Esophagus muscularis mucosa (tissue), 4 donors: ENCODE measurements around the gene SPEF1. TPM values are rescaled to one million over a fixed set of nuclear protein-coding genes. Genes with fewer than 3 reads are reported as not detected.

Experiments
- DNase-seq: peaks from one replicate; pipeline ENCODE4 v3.0.0-alpha.2; 2017; ENCODE audit errors: extremely low spot score
- H3K27ac ChIP-seq, 4 donors: fragments of 200-600 bp; sonication (generic); replicated peaks in 1 of 4; 1 replicate in 3 of 4; 2 replicates in 1 of 4; pipeline ENCODE4 v1.5.1; 2016 to 2019; ENCODE audit warnings: mild to moderate bottlenecking in 1 of 4
- H3K27me3 ChIP-seq, 4 donors: fragments of 200-600 bp; sonication (generic); one replicate each; pipeline versions ENCODE4 v1.5.1 to v1.6.0; 2016 to 2019
- H3K36me3 ChIP-seq, 4 donors: fragments of 200-600 bp; sonication (generic); one replicate each; pipeline ENCODE4 v1.5.1; 2016 to 2019
- H3K4me1 ChIP-seq, 4 donors: fragments of 200-600 bp; sonication (generic); one replicate each; pipeline ENCODE4 v1.5.1; 2016 to 2019
- H3K4me3 ChIP-seq, 4 donors: fragments of 200-600 bp; sonication (generic); 1 replicate in 2 of 4; 2 replicates in 2 of 4; pipeline ENCODE4 v1.5.1; 2016 to 2019; ENCODE audit warnings: mild to moderate bottlenecking in 4 of 4, moderate library complexity in 1 of 4
- H3K9me3 ChIP-seq, 4 donors: fragments of 200-600 bp; sonication (generic); 1 replicate in 3 of 4; 2 replicates in 1 of 4; pipeline ENCODE4 v1.5.1; 2016 to 2019
- EP300 ChIP-seq: sonication (generic); formaldehyde crosslinking; IDR thresholded peaks from one replicate; pipeline ENCODE4 v1.6.1; 2017; ENCODE audit warnings: antibody characterized with exemption
- POLR2A ChIP-seq: fragments of 450-650 bp; IDR thresholded peaks from one replicate; pipeline ENCODE4 v1.6.1; 2017; ENCODE audit warnings: antibody characterized with exemption, moderate library complexity, mild to moderate bottlenecking, low read depth
- POLR2AphosphoS5 ChIP-seq, 2 donors: sonication (generic); formaldehyde crosslinking; IDR thresholded peaks; one replicate each; pipeline ENCODE4 v1.6.1; 2017; ENCODE audit warnings: antibody characterized with exemption in 2 of 2
- WGBS: methylation state at CpG from one replicate; pipeline ENCODE4 v1.1.5; 2018; 5-methylcytosine and 5-hydroxymethylcytosine counted together
- intact Hi-C: fragments of 100-400 bp; cut with DNase I; formaldehyde crosslinking; loops from one replicate; pipeline ENCODE4 v1.15.1; 2023
- total RNA-seq, 4 donors: library from RNA; depleted of rRNA; stranded (reverse); fragments of >200 nt; gene quantifications; one replicate each; pipeline versions ENCODE4 v1.1.0 to v1.2.1, GENCODE V29; 2016
- TF ChIP-seq, protein P1 (sequence below), 3 experiments: fragments of 200-600 bp in 2 of 3; fragments of 450-650 bp in 1 of 3; sonication (generic) in 2 of 3; IDR thresholded peaks; one replicate each; pipeline ENCODE4 v1.5.1; 2017 to 2019; ENCODE audit warnings: antibody characterized with exemption in 3 of 3, mild to moderate bottlenecking in 2 of 3, moderate library complexity in 1 of 3

Gene SPEF1
- total RNA-seq, 4 donors from 2014 or later: 0.50 TPM; not detected in 3

DNA sequence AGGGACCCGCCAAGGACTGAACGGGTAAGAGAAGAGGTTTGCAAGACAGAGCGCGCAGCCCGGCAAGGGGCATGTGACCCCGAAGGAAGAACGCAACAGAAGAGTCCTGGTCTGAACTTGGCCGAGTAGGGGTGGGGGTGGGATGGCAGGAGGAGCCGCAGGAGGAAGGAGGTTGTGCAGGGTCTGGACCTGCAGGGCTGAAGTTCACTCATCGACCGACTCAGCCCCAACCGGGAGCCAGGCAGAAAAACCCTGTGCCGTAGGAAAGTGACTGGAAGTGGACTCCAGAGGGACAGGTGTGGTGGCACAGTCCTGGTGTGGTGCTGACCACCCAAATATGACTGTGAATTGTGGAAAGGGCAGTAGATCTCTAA is 28.9 kb downstream of the SPEF1 start:
- Histone ChIP-seq H3K27ac (no peak overlapping the region), H3K36me3 (peaks cover 0 to 80% (median 54%) of the 10 kb centered on the region in 4 donors), H3K27me3 (peaks cover 0 to 13% (median 0%) of the 10 kb centered on the region in 4 donors), H3K4me1 (peaks cover 31 to 51% (median 35%) of the 10 kb centered on the region in 4 donors), H3K9me3 (no peaks in the 10 kb centered on the region), H3K4me3 (peak overlapping the region; percentile 35 to 47 (median 44))
- DNase-seq: no peak
- intact Hi-C loops: no loop called here
- TF ChIP-seq POLR2A (no peak), EP300 (no peak), POLR2AphosphoS5 (IDR thresholded peaks at IDR 0.05) (no peak)
- TF ChIP-seq, protein P1, sequence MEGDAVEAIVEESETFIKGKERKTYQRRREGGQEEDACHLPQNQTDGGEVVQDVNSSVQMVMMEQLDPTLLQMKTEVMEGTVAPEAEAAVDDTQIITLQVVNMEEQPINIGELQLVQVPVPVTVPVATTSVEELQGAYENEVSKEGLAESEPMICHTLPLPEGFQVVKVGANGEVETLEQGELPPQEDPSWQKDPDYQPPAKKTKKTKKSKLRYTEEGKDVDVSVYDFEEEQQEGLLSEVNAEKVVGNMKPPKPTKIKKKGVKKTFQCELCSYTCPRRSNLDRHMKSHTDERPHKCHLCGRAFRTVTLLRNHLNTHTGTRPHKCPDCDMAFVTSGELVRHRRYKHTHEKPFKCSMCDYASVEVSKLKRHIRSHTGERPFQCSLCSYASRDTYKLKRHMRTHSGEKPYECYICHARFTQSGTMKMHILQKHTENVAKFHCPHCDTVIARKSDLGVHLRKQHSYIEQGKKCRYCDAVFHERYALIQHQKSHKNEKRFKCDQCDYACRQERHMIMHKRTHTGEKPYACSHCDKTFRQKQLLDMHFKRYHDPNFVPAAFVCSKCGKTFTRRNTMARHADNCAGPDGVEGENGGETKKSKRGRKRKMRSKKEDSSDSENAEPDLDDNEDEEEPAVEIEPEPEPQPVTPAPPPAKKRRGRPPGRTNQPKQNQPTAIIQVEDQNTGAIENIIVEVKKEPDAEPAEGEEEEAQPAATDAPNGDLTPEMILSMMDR (IDR thresholded peaks at IDR 0.05): no peak
- 62% methylated on average over 12 of the region's 13 CpGs for WGBS

DNA sequence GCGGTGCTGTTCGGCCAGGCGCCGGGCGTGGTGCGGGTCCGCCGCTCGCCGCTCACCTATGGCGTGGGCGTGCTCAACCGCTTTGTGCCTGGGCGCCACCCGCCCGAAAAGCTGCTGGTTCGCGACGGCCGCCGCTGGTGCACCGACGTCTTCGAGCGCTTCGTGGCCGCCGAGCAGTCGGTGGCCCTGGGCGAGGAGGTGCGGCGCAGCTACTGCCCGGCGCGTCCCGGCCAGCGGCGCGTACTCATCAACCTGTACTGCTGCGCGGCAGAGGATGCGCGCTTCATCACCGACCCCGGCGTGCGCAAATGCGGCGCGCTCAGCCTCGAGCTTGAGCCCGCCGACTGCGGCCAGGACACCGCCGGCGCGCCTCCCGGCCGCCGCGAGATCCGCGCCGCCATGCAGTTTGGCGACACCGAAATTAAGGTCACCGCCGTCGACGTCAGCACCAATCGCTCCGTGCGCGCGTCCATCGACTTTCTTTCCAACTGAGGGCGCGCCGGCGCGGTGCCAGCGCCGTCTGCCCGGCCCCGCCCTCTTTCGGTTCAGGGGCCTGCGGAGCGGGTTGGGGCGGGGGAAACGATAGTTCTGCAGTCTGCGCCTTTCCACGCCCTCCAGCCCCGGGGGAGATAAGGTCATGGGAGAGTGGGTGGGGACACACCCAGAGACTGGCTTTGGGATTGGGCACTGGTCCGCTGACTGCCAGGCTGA is 29.4 kb downstream of the SPEF1 start:
- H3K4me1 ChIP-seq: peaks cover 31 to 46% (median 35%) of the 10 kb centered on the region in 4 donors
- no peaks in the 10 kb centered on the region for H3K9me3 ChIP-seq
- WGBS: 61% methylated on average over 41 of the region's 95 CpGs
- H3K4me3 ChIP-seq: peak overlapping the region; percentile 35 to 47 (median 44)
- peaks cover 0 to 75% (median 54%) of the 10 kb centered on the region in 4 donors for H3K36me3 ChIP-seq
- TF ChIP-seq, protein P1 (IDR thresholded peaks at IDR 0.05): no peak
- TF ChIP-seq POLR2A (no peak), EP300 (no peak)
- no peak overlapping the region for H3K27ac ChIP-seq
- H3K27me3 ChIP-seq: peaks cover 0 to 13% (median 0%) of the 10 kb centered on the region in 4 donors
- intact Hi-C loops: no loop called here
- no peak for DNase-seq

DNA sequence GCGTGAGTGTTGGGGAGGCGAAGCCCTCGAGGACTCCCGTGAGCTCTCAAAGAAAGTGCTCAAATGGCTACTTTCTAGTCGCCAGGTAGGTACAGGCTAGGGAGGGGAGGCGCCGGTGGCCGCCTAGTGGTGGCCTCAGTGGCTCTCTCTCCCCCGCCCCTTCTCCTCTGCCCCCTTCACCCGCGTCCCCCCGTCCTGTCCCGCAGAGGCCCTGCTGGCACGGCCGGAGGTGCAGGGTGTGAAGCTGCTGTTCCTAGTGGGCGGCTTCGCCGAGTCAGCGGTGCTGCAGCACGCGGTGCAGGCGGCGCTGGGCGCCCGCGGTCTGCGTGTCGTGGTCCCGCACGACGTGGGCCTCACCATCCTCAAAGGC is 30.0 kb downstream of the SPEF1 start:
- DNase-seq: no peak
- TF ChIP-seq EP300: no peak
- TF ChIP-seq, protein P1 (IDR thresholded peaks at IDR 0.05): no peak
- no peak for TF ChIP-seq POLR2AphosphoS5 (IDR thresholded peaks at IDR 0.05)
- no peak for TF ChIP-seq POLR2A
- peaks cover 31 to 45% (median 35%) of the 10 kb centered on the region in 4 donors for H3K4me1 ChIP-seq
- intact Hi-C loops: no loop called here
- H3K4me3 ChIP-seq: peak overlapping the region; percentile 35 to 47 (median 44)
- peaks cover 0 to 71% (median 56%) of the 10 kb centered on the region in 4 donors for H3K36me3 ChIP-seq
- no peak overlapping the region for H3K27ac ChIP-seq
- no peaks in the 10 kb centered on the region for H3K9me3 ChIP-seq
- peaks cover 0 to 13% (median 0%) of the 10 kb centered on the region in 4 donors for H3K27me3 ChIP-seq
- 87% methylated on average over 23 of the region's 31 CpGs for WGBS

GRCh38 chr20:3749689-3750531 is 31.3 kb downstream of the SPEF1 start:
- peaks cover 31 to 50% (median 37%) of the 10 kb centered on the region in 4 donors for H3K4me1 ChIP-seq
- peaks cover 0 to 23% (median 0%) of the 10 kb centered on the region in 4 donors for H3K27me3 ChIP-seq
- intact Hi-C loops: no loop called here
- H3K9me3 ChIP-seq: no peaks in the 10 kb centered on the region
- H3K27ac ChIP-seq: no peak overlapping the region
- no peak for TF ChIP-seq POLR2A
- TF ChIP-seq, protein P1 (IDR thresholded peaks at IDR 0.05): peak; percentile 53 to 69 (median 55)
- no peak for TF ChIP-seq EP300
- H3K36me3 ChIP-seq: peaks cover 0 to 71% (median 52%) of the 10 kb centered on the region in 4 donors
- DNase-seq: no peak
- H3K4me3 ChIP-seq: peak overlapping the region in 3 of 4 donors; percentile 7 to 23 (median 14)
- 66% methylated on average over 19 of the region's 72 CpGs for WGBS
